ENCODE measurements around the gene CDH4.

CDH4 gene

GRCh38 chr20:61635721-61636455, 383.8 kb downstream of the CDH4 start:
- in situ Hi-C loops (cut with HindIII; ENCODE audit: low sequenced_read_pairs) = no loop called here

- in situ Hi-C loops (cut with HindIII; ENCODE audit: low sequenced_read_pairs) = no loop called here
Observed at GRCh38 chr20:61636531-61637116, 384.6 kb downstream of the CDH4 start.

- in situ Hi-C loops (cut with HindIII; ENCODE audit: low sequenced_read_pairs) = no loop called here
Observed at GRCh38 chr20:61638802-61639585, 386.9 kb downstream of the CDH4 start.

- in situ Hi-C loops (cut with HindIII; ENCODE audit: low sequenced_read_pairs) = no loop called here
Observed at GRCh38 chr20:61640131-61640870, 388.2 kb downstream of the CDH4 start.

- in situ Hi-C loops (cut with HindIII; ENCODE audit: low sequenced_read_pairs) = no loop called here
Observed at GRCh38 chr20:61640871-61641245, 388.8 kb downstream of the CDH4 start.

GRCh38 chr20:61643656-61644377, 391.8 kb downstream of the CDH4 start:
- in situ Hi-C loops (cut with HindIII; ENCODE audit: low sequenced_read_pairs) = no loop called here

- in situ Hi-C loops (cut with HindIII; ENCODE audit: low sequenced_read_pairs) = no loop called here
Observed at GRCh38 chr20:61644378-61645076, 392.5 kb downstream of the CDH4 start.

- in situ Hi-C loops (cut with HindIII; ENCODE audit: low sequenced_read_pairs) = no loop called here
Observed at GRCh38 chr20:61645732-61646131, 393.7 kb downstream of the CDH4 start.

- in situ Hi-C loops (cut with HindIII; ENCODE audit: low sequenced_read_pairs) = no loop called here
Observed at GRCh38 chr20:61646453-61646852, 394.4 kb downstream of the CDH4 start.

GRCh38 chr20:61646986-61647385, 394.9 kb downstream of the CDH4 start:
- in situ Hi-C loops (cut with HindIII; ENCODE audit: low sequenced_read_pairs) = no loop called here

- in situ Hi-C loops (cut with HindIII; ENCODE audit: low sequenced_read_pairs) = no loop called here
Observed at GRCh38 chr20:61647702-61648101, 395.6 kb downstream of the CDH4 start.

GRCh38 chr20:61649105-61649859, 397.2 kb downstream of the CDH4 start:
- in situ Hi-C loops (cut with HindIII; ENCODE audit: low sequenced_read_pairs) = no loop called here

- in situ Hi-C loops (cut with HindIII; ENCODE audit: low sequenced_read_pairs) = no loop called here
Observed at GRCh38 chr20:61649860-61650162, 397.8 kb downstream of the CDH4 start.

- in situ Hi-C loops (cut with HindIII; ENCODE audit: low sequenced_read_pairs) = no loop called here
Observed at GRCh38 chr20:61650912-61651733, 399.1 kb downstream of the CDH4 start.

GRCh38 chr20:61652146-61652545, 400.1 kb downstream of the CDH4 start:
- in situ Hi-C loops (cut with HindIII; ENCODE audit: low sequenced_read_pairs) = no loop called here

GRCh38 chr20:61654726-61655125, 402.7 kb downstream of the CDH4 start:
- in situ Hi-C loops (cut with HindIII; ENCODE audit: low sequenced_read_pairs) = no loop called here

GRCh38 chr20:61655591-61655990, 403.5 kb downstream of the CDH4 start:
- in situ Hi-C loops (cut with HindIII; ENCODE audit: low sequenced_read_pairs) = no loop called here

- in situ Hi-C loops (cut with HindIII; ENCODE audit: low sequenced_read_pairs) = no loop called here
Observed at GRCh38 chr20:61656198-61656597, 404.1 kb downstream of the CDH4 start.
